HFF-Myc (cell line): ENCODE measurements around the gene CRK.

ENCODE experiments used
- DNase-seq: peaks from one replicate; pipeline ENCODE4 v3.0.0-alpha.2; 2011; ENCODE audit warnings: low read depth; ENCODE audit errors: extremely low read depth
- H3K4me3 ChIP-seq: replicated peaks from 2 replicates; pipeline ENCODE4 v1.5.1; 2011; ENCODE audit warnings: low read depth, mild to moderate bottlenecking, control low read depth, low read length
- TF ChIP-seq, protein P1 (sequence below): IDR thresholded peaks from 2 replicates; pipeline ENCODE4 v1.5.1; 2012; ENCODE audit warnings: mild to moderate bottlenecking, low read depth, low read length, control low read depth; ENCODE audit errors: missing control alignments

The CRK gene

DNA sequence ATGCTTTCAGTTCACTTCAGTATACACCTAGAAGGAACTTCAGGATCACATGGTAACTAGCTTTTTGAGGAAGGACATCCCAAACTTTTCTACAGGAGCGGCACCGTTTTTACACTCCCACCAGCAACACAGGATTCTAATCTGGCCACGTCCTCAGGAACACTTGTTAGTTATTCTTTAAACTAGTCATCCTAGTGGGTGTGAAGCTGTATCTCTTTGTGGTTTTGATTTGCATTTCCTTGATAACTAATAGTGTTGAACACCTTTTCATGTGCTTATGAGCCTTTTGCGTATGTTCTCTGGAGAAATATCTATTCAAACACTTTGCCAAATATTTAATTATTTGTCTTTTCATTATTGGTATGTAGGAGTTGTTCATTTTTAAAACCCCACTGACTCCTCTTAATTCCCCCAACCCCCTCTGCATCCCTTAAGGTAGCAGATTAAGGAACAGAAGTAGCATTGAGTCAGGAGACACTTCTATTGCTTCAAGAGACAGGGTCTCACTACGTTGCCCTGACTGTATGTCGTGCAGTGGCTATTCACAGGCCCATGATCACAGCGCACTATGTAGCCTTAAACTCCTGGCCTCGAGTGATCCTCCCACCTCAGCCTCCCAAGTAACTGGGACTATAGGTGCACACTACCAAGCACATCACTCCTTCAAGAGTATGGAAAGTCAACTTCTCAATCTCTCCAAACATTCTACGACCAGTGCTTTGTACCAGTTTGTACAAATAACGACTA lies 81.4 kb downstream of the CRK start:
- TF ChIP-seq, protein P1, sequence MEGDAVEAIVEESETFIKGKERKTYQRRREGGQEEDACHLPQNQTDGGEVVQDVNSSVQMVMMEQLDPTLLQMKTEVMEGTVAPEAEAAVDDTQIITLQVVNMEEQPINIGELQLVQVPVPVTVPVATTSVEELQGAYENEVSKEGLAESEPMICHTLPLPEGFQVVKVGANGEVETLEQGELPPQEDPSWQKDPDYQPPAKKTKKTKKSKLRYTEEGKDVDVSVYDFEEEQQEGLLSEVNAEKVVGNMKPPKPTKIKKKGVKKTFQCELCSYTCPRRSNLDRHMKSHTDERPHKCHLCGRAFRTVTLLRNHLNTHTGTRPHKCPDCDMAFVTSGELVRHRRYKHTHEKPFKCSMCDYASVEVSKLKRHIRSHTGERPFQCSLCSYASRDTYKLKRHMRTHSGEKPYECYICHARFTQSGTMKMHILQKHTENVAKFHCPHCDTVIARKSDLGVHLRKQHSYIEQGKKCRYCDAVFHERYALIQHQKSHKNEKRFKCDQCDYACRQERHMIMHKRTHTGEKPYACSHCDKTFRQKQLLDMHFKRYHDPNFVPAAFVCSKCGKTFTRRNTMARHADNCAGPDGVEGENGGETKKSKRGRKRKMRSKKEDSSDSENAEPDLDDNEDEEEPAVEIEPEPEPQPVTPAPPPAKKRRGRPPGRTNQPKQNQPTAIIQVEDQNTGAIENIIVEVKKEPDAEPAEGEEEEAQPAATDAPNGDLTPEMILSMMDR: no peak
- DNase-seq: no peak

DNA sequence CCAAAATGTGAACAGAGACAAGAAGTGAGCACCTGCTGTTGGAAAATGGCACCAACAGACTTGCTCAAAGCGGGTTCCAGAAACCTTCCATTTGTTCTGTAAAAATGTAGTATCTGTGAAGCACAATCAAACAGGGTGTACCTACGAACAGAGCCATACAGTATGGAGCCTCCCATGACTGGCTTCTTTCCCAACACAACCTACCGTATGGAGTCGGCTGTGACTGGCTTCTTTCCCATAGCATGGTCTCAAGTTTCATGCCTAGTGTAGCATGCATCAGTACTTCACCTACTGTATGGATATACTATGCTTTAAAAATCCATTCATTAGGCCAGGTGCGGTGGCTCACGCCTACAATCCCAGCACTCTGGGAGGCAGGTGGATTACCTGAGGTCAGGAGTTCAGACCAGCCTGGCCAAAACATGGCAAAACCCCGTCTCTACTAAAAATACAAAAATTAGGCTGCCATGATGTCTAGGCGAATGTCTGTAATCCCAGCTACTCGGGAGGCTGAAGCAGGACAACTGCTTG lies 82.3 kb downstream of the CRK start:
- TF ChIP-seq, protein P1: no peak
- DNase-seq: no peak
- H3K4me3 ChIP-seq: no peak overlapping the region

More for the DNA sequence above, 81.4 kb downstream of the CRK start:
- no peak overlapping the region for H3K4me3 ChIP-seq

DNA sequence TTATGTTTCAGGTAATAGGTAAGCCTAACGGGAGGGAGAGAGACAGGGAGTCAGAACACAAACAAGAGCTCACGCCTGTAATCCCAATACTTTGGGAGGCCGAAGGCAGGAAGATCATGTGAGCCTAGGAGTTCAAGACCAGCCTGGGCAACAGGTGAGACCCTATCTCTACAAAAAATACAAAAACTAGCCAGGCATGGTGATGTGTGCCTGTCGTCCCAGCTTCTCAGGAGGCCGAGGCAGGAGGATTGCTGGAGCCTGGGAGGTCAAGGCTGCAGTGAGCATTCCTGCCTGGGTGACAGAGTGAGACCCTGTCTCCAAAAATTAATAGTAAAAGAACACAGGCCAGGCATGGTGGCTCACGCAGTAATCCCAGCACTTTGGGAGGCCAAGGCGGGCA lies 83.4 kb downstream of the CRK start:
- H3K4me3 ChIP-seq: no peak overlapping the region
- TF ChIP-seq, protein P1: no peak
- DNase-seq: no peak

DNA sequence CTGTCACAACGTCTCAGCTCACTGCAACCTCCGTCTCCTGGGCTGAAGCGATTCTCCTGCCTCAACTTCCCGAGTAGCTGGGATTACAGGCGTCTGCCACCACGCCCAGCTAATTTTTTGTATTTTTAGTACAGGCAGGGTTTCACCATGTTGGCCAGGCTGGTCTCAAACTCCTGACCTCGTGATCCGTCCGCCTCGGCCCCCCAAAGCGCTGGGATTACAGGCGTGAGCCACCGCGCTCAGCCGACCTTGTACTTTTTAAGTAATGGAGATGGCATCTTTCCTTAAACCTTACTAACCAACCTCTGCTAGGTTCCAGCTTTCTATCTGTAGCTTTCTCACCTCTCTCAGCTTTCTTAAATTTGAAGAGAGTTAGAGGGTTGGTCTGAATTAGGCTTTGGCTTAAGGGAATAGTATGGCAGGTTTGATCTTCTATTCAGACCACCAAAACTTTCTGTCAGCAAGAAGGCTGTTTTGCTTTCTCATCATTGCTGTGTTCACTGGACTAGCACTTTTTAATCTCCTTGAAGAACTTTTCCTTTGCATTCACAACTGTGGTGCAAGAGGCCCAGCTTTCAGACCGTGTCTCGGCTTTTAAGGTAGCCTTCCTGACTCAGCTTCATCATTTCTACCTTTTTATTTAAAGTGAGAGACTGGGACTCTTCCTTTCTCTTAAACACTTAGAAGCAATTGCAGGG lies 84.0 kb downstream of the CRK start:
- DNase-seq: no peak
- TF ChIP-seq, protein P1: no peak
- H3K4me3 ChIP-seq: no peak overlapping the region
